AG04450 (cell line): ENCODE measurements around the gene YDJC. TPM values are rescaled to one million over a fixed set of nuclear protein-coding genes. Genes with fewer than 3 reads are reported as not detected.

Experiments
- CTCF ChIA-PET: fragments of 300-600, 350-600 bp; formaldehyde crosslinking; extraction: SDS; loops from one replicate; lab custom pipeline; 2022; ENCODE audit warnings: antibody characterized with exemption, inconsistent platforms; lab: Charles Lee
- POLR2A ChIA-PET: fragments of 350-600 bp; formaldehyde crosslinking; extraction: SDS; loops from one replicate; lab custom pipeline; 2021; ENCODE audit warnings: antibody characterized with exemption, inconsistent platforms; lab: Yijun Ruan, JAX
- DNase-seq: peaks from one replicate; pipeline ENCODE4 v3.0.0-alpha.2; 2011; ENCODE audit warnings: low read depth, low spot score
- H3K27ac ChIP-seq: one replicate; pipeline ENCODE4 v1.5.1; 2012; ENCODE audit warnings: low read depth, low read length, control low read depth
- H3K27me3 ChIP-seq: one replicate; pipeline ENCODE4 v1.6.0; 2012; ENCODE audit warnings: low read length; ENCODE audit not compliant: control insufficient read depth, insufficient read depth
- H3K4me3 ChIP-seq: 2 replicates; pipeline ENCODE4 v1.5.1; 2011; ENCODE audit warnings: mild to moderate bottlenecking, low read depth, low read length, control low read depth
- H3K9me3 ChIP-seq: 2 replicates; pipeline ENCODE4 v1.5.1; 2012; ENCODE audit warnings: low read length; ENCODE audit not compliant: control insufficient read depth, insufficient read depth
- CTCF ChIP-seq: IDR thresholded peaks from 2 replicates; pipeline ENCODE4 v1.5.1; 2011; ENCODE audit warnings: low read depth, low read length, control low read depth, inconsistent platforms
- polyA plus RNA-seq: library from polyadenylated mRNA; depleted of rRNA; stranded (reverse); fragments of >200 nt; gene quantifications from 2 replicates; pipeline ENCODE4 v1.2.3, GENCODE V29; 2011

Gene YDJC
- polyA plus RNA-seq, 1 experiment = 9.0 TPM

DNA sequence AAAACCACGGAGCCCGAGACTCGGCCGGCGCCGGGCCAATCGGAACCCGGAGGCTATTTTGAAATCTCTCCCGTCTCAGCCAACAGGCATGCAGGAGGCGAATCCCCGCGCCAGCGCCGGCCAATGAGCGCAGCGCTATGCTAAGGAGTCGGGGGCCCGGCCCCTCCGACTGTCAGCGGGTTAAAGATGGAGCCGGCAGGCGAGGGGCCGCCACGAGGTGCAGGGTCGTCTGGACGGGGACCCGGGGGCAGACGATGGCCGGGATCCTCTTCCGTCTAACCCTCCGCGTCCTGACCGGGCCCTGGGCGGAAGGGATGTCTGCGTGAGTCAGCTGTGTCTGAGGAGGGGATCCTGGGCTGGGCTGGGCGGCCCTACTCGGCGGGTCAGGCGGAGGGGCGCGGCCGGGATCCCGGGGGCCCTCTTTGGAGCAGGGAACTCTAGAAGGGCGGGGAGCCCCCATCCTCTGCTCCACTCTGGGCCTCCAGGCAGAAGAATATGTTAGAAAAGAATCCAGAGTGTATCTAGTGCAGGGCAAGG lies 22.3 kb upstream of the YDJC start:
- TF ChIP-seq CTCF = no peak
- ChIA-PET CTCF (interaction anchor here (1.1 kb wide), 1 partner anchor 9 kb away, joined by 3 read pairs; no protein-coding TSS in a partner anchor), POLR2A (no interaction called here)
- Histone ChIP-seq H3K27ac (peak overlapping the region; percentile 47), H3K4me3 (peak overlapping the region; percentile 91), H3K27me3 (no peaks in the 10 kb centered on the region), H3K9me3 (no peaks in the 10 kb centered on the region; the same call in 1 of the 2 replicates)
- peak; percentile 56 for DNase-seq

DNA sequence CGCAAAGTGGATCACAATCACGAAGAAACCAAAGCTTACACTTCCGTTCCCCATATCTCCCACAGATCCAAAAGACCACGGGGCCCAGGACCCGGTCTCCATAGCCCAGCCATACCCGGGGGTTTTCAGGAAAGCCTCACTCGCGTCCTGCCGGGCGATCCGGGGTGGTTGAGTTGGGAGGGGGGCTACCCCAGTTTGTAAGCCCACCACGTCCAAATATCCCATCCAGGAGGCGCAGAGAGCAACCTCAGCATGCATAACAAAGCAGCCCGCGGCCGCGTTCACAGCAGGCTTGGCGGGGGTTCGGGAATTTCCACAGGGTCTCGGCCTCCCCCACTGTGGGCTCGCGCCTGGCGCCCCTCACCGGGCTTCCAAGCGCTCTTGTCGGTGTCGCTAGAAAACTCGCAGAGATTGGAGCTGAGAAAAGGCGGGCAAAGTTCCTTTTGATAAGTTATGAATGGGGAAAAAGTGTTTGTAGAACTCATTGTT lies 21.7 kb upstream of the YDJC start:
- H3K9me3 ChIP-seq = no peaks in the 10 kb centered on the region; the same call in 1 of the 2 replicates
- H3K4me3 ChIP-seq = peak overlapping the region; percentile 91
- DNase-seq = no peak
- no peaks in the 10 kb centered on the region for H3K27me3 ChIP-seq
- TF ChIP-seq CTCF = no peak
- H3K27ac ChIP-seq = peak overlapping the region; percentile 47
- POLR2A ChIA-PET = no interaction called here
- CTCF ChIA-PET = interaction anchor here (1.1 kb wide), 1 partner anchor 9 kb away, joined by 3 read pairs; no protein-coding TSS in a partner anchor

GRCh38 chr22:21650823-21651520 lies 21.1 kb upstream of the YDJC start:
- POLR2A ChIA-PET = no interaction called here

DNA sequence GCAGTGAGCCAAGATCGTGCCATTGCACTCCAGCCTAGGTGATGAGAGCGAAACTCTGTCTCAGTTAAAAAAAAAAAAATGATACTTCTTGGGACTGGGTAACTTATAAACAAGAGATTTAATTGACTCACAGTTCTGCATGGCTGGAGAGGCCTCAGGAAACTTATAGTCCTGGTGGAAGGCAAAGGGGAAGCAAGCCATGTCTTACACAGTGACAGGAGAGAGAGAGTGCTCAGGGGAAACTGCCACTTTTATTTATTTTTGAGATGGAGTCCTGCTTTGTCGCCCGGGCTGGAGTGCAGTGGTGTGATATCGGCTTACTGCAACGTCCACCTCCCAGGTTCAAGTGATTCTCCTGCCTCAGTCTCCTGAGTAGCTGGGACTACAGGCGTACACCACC lies 20.5 kb upstream of the YDJC start:
- CTCF ChIA-PET = no interaction called here
- Histone ChIP-seq H3K9me3 (no peaks in the 10 kb centered on the region; the same call in 1 of the 2 replicates), H3K27ac (no peak overlapping the region), H3K27me3 (no peaks in the 10 kb centered on the region), H3K4me3 (no peak overlapping the region)
- no peak for DNase-seq
- POLR2A ChIA-PET = no interaction called here
- no peak for TF ChIP-seq CTCF

More at GRCh38 chr22:21650823-21651520, 21.1 kb upstream of the YDJC start:
- Histone ChIP-seq H3K4me3 (peak overlapping the region; percentile 91), H3K9me3 (no peaks in the 10 kb centered on the region; the same call in 1 of the 2 replicates), H3K27me3 (no peaks in the 10 kb centered on the region), H3K27ac (peak overlapping the region; percentile 47)
- no peak for DNase-seq
- no peak for TF ChIP-seq CTCF
- CTCF ChIA-PET = no interaction called here
